ENCODE measurements around the gene GUCY2C.
"Not testable (repeated sequence)": the region's sequence is repeated elsewhere in the genome, so short reads cannot be mapped to it uniquely, and the experiment has no call there.

Gene GUCY2C

DNA sequence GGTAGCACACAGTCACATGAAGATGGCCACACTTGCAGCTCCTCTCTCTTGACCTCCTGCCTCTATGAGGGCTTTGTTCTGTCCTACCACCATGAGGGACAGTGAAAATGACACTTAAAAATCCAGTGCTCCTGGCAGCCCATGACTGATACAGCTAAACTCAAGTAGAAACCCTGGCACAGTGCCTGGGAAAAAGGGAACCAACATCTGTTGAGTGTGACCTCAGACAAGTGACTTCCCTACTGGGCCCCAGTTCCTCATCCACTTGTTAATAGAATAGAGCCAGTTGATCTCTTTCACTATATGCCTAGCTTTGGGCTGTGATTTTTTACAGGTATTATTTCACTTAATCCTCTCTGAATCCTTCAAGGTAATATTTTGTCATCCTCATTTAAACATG, 4.8 kb downstream of the GUCY2C start:
- H3K4me2 ChIP-seq (ENCODE audit: low read depth, low read length, poor library complexity, severe bottlenecking), result no peak overlapping the region
- H3K9me2 ChIP-seq (replicated peaks; ENCODE audit: insufficient read depth, low read length), result no peaks in the 10 kb centered on the region
- no peak overlapping the region for H3K4me3 ChIP-seq (ENCODE audit: insufficient read depth, low read length, poor library complexity, severe bottlenecking)
- no peaks in the 10 kb centered on the region for H3K9me3 ChIP-seq (ENCODE audit: insufficient read depth, low read length)
- H3F3A ChIP-seq (ENCODE audit: insufficient read depth), result no peaks in the 10 kb centered on the region
- TF ChIP-seq, protein P1, sequence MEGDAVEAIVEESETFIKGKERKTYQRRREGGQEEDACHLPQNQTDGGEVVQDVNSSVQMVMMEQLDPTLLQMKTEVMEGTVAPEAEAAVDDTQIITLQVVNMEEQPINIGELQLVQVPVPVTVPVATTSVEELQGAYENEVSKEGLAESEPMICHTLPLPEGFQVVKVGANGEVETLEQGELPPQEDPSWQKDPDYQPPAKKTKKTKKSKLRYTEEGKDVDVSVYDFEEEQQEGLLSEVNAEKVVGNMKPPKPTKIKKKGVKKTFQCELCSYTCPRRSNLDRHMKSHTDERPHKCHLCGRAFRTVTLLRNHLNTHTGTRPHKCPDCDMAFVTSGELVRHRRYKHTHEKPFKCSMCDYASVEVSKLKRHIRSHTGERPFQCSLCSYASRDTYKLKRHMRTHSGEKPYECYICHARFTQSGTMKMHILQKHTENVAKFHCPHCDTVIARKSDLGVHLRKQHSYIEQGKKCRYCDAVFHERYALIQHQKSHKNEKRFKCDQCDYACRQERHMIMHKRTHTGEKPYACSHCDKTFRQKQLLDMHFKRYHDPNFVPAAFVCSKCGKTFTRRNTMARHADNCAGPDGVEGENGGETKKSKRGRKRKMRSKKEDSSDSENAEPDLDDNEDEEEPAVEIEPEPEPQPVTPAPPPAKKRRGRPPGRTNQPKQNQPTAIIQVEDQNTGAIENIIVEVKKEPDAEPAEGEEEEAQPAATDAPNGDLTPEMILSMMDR (IDR thresholded peaks at IDR 0.05; ENCODE audit: insufficient read depth, low read length, poor library complexity, severe bottlenecking), result no peak
- TF ChIP-seq EZH2phosphoT487 (conservative IDR thresholded peaks at IDR 0.05; ENCODE audit: low read length), result no peak
- no peak overlapping the region for H3K9ac ChIP-seq (ENCODE audit: low read length)
- no peak overlapping the region for H3K27ac ChIP-seq (ENCODE audit: low read depth, low read length)
- no peaks in the 10 kb centered on the region for H3K27me3 ChIP-seq (ENCODE audit: low read length)
- no peaks in the 10 kb centered on the region for H3K79me2 ChIP-seq (ENCODE audit: insufficient read depth, low read length)
- H3K36me3 ChIP-seq (ENCODE audit: low read length), result no peaks in the 10 kb centered on the region
- H2AFZ ChIP-seq (ENCODE audit: low read depth, low read length, severe bottlenecking), result no peak overlapping the region
- no peaks in the 10 kb centered on the region for H4K20me1 ChIP-seq (ENCODE audit: low read depth, low read length)

DNA sequence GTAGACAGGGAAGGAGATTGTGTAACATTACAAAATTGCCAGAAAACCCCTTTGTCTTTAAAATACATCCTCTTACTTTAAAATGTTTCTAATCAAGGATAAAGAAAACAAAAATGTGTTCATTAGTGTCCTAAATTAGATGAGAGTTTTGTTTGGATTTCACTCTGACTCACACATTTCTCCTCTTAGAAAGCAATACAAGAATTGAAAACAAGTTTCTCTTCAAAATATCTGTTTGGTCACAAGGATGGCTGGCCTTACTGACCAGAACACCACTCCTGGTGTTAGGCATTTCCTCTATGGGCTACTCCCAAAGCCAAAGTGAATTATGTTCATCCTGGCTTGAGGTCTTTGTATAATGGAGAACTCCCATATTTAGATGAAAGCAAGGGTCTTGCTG, 6.4 kb downstream of the GUCY2C start:
- Histone ChIP-seq H2AFZ (ENCODE audit: low read depth, low read length, severe bottlenecking) (no peak overlapping the region), H3K9me3 (ENCODE audit: insufficient read depth, low read length) (no peaks in the 10 kb centered on the region), H3K36me3 (ENCODE audit: low read length) (no peaks in the 10 kb centered on the region), H3K27me3 (ENCODE audit: low read length) (no peaks in the 10 kb centered on the region), H3K4me3 (ENCODE audit: insufficient read depth, low read length, poor library complexity, severe bottlenecking) (no peak overlapping the region), H4K20me1 (ENCODE audit: low read depth, low read length) (no peaks in the 10 kb centered on the region), H3K4me2 (ENCODE audit: low read depth, low read length, poor library complexity, severe bottlenecking) (no peak overlapping the region), H3K9ac (ENCODE audit: low read length) (no peak overlapping the region), H3K27ac (ENCODE audit: low read depth, low read length) (no peak overlapping the region), H3K9me2 (replicated peaks; ENCODE audit: insufficient read depth, low read length) (no peaks in the 10 kb centered on the region), H3K79me2 (ENCODE audit: insufficient read depth, low read length) (no peaks in the 10 kb centered on the region), H3F3A (ENCODE audit: insufficient read depth) (no peaks in the 10 kb centered on the region)
- no peak for TF ChIP-seq EZH2phosphoT487 (conservative IDR thresholded peaks at IDR 0.05; ENCODE audit: low read length)
- TF ChIP-seq, protein P1 (IDR thresholded peaks at IDR 0.05; ENCODE audit: insufficient read depth, low read length, poor library complexity, severe bottlenecking), result no peak

DNA sequence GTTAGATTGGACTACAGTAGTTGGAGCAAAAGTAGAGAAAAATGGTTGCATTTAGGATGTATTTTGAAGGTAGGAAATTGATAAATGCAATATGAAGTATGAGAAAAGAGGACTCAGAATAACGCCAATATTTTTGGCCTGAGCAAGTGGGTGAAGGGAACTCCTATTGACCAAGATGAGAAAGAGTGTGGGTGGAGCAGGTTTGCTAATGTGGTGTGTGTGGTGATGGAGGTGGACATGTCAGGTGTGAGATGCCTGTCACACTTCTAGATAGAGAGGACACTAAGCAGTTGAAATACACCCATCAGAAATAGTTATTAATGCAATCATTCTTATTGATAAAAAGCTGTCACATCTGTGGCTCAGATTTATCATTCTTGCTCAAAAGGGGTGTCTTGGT, 7.3 kb downstream of the GUCY2C start:
- TF ChIP-seq, protein P1 (IDR thresholded peaks at IDR 0.05; ENCODE audit: insufficient read depth, low read length, poor library complexity, severe bottlenecking), result no peak
- TF ChIP-seq EZH2phosphoT487 (conservative IDR thresholded peaks at IDR 0.05; ENCODE audit: low read length), result no peak
- no peaks in the 10 kb centered on the region for H3K9me3 ChIP-seq (ENCODE audit: insufficient read depth, low read length)
- H4K20me1 ChIP-seq (ENCODE audit: low read depth, low read length), result no peaks in the 10 kb centered on the region
- H3K27me3 ChIP-seq (ENCODE audit: low read length), result no peaks in the 10 kb centered on the region
- H3K79me2 ChIP-seq (ENCODE audit: insufficient read depth, low read length), result no peaks in the 10 kb centered on the region
- H2AFZ ChIP-seq (ENCODE audit: low read depth, low read length, severe bottlenecking), result no peak overlapping the region
- no peak overlapping the region for H3K4me3 ChIP-seq (ENCODE audit: insufficient read depth, low read length, poor library complexity, severe bottlenecking)
- no peaks in the 10 kb centered on the region for H3F3A ChIP-seq (ENCODE audit: insufficient read depth)
- no peak overlapping the region for H3K9ac ChIP-seq (ENCODE audit: low read length)
- H3K9me2 ChIP-seq (replicated peaks; ENCODE audit: insufficient read depth, low read length), result no peaks in the 10 kb centered on the region
- H3K4me2 ChIP-seq (ENCODE audit: low read depth, low read length, poor library complexity, severe bottlenecking), result no peak overlapping the region
- no peak overlapping the region for H3K27ac ChIP-seq (ENCODE audit: low read depth, low read length)
- H3K36me3 ChIP-seq (ENCODE audit: low read length), result no peaks in the 10 kb centered on the region

DNA sequence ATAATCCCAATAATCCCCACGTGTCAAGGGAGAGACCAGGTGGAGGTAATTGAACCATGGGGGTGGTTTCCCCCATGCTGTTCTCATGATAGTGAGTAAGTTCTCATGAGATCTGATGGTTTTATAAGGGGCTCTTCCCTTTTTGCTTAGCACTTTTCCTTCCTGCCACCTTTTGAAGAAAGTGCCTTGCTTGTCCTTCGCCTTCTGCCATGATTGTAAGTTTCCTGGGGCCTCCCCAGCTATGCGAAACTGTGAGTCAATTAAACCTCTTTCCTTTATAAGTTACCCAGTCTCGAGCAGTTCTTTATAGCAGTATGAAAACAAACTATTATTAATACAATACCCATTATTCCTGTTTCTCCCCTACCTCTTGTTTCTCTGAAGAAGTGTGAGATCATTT, 14.2 kb downstream of the GUCY2C start:
- not testable (repeated sequence) for H3K27ac ChIP-seq (ENCODE audit: low read depth, low read length); H3K36me3 ChIP-seq (ENCODE audit: low read length); H3K27me3 ChIP-seq (ENCODE audit: low read length); H3F3A ChIP-seq (ENCODE audit: insufficient read depth); H3K9me3 ChIP-seq (ENCODE audit: insufficient read depth, low read length); H3K79me2 ChIP-seq (ENCODE audit: insufficient read depth, low read length); H4K20me1 ChIP-seq (ENCODE audit: low read depth, low read length); H3K9me2 ChIP-seq (replicated peaks; ENCODE audit: insufficient read depth, low read length); H3K4me2 ChIP-seq (ENCODE audit: low read depth, low read length, poor library complexity, severe bottlenecking); H3K4me3 ChIP-seq (ENCODE audit: insufficient read depth, low read length, poor library complexity, severe bottlenecking); H3K9ac ChIP-seq (ENCODE audit: low read length); H2AFZ ChIP-seq (ENCODE audit: low read depth, low read length, severe bottlenecking)

All from SU-DHL-6 (cell line).